ENCODE measurements around the gene SLK.

The SLK gene

DNA sequence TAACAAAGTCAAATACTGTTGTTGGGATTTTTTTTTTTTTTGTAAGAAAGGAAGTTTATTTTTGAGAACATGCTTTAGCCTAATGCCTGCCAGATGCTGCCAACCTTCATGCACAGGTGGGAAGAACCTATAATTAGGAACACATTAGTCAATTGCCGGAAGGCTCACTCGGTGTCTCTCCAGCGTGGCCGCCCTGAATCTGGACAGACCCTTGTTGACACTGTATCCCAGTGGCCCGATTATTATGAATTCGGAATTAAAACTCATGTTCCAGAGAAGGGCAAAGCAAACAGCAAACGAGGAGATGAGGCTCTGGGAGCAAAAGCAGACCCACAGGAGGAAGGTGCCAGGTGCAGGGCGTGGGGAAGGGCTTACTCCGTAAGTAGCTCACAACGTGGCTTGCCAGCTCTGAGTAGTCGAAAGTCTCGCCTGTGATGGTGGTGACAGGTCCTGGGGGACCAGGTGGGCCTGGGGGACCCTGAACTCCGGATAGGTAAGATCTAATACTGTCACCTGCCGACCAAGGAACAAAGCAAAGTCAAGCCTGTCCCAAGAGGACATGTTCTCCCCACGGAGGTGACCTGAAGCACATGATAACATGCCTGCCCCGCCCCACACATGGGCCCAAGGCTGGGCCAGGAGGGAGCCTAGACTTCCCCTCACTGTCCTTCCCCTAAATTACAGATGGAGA lies 70.5 kb downstream of the SLK start:
- Histone ChIP-seq H3K4me2 (ENCODE audit: low read length) (no peak overlapping the region), H3K27ac (no peak overlapping the region), H3K9me3 (ENCODE audit: control insufficient read depth, low read length) (no peaks in the 10 kb centered on the region), H3K36me3 (ENCODE audit: control insufficient read depth, insufficient read depth, low read length) (no peaks in the 10 kb centered on the region), H3K79me2 (no peaks in the 10 kb centered on the region), H3K4me1 (no peaks in the 10 kb centered on the region), H3K27me3 (ENCODE audit: control insufficient read depth, insufficient read depth, low read length) (no peaks in the 10 kb centered on the region), H3K4me3 (ENCODE audit: low read depth, low read length) (no peak overlapping the region), H3K9ac (no peak overlapping the region), H2AFZ (no peak overlapping the region)
- TF ChIP-seq, protein P1, sequence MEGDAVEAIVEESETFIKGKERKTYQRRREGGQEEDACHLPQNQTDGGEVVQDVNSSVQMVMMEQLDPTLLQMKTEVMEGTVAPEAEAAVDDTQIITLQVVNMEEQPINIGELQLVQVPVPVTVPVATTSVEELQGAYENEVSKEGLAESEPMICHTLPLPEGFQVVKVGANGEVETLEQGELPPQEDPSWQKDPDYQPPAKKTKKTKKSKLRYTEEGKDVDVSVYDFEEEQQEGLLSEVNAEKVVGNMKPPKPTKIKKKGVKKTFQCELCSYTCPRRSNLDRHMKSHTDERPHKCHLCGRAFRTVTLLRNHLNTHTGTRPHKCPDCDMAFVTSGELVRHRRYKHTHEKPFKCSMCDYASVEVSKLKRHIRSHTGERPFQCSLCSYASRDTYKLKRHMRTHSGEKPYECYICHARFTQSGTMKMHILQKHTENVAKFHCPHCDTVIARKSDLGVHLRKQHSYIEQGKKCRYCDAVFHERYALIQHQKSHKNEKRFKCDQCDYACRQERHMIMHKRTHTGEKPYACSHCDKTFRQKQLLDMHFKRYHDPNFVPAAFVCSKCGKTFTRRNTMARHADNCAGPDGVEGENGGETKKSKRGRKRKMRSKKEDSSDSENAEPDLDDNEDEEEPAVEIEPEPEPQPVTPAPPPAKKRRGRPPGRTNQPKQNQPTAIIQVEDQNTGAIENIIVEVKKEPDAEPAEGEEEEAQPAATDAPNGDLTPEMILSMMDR (IDR thresholded peaks at IDR 0.05): no peak

DNA sequence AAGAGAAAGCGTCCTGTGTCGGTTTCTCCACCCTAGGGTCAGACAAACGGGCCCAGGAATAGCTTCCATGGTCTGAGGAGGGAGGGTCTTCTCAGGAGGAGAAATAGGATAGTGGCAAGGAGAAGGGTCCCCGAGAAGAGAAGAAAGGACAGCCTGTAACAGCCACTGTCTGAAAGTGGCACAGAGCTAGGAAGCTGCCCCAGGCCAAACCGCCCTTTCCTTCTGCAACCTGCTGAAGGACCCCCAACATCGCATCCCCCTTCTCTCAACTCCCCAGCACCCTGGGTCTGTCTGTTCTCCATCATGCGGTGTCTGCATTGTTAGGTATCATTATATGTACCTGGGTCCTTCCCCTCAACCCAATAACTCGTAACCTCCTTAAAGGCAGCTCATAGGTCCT lies 71.6 kb downstream of the SLK start:
- no peaks in the 10 kb centered on the region for H3K4me1 ChIP-seq
- H2AFZ ChIP-seq: no peak overlapping the region
- H3K27me3 ChIP-seq (ENCODE audit: control insufficient read depth, insufficient read depth, low read length): no peaks in the 10 kb centered on the region
- no peak overlapping the region for H3K4me3 ChIP-seq (ENCODE audit: low read depth, low read length)
- no peak overlapping the region for H3K27ac ChIP-seq
- no peak overlapping the region for H3K9ac ChIP-seq
- no peaks in the 10 kb centered on the region for H3K79me2 ChIP-seq
- H3K4me2 ChIP-seq (ENCODE audit: low read length): no peak overlapping the region
- TF ChIP-seq, protein P1 (IDR thresholded peaks at IDR 0.05): no peak
- no peaks in the 10 kb centered on the region for H3K36me3 ChIP-seq (ENCODE audit: control insufficient read depth, insufficient read depth, low read length)
- no peaks in the 10 kb centered on the region for H3K9me3 ChIP-seq (ENCODE audit: control insufficient read depth, low read length)

DNA sequence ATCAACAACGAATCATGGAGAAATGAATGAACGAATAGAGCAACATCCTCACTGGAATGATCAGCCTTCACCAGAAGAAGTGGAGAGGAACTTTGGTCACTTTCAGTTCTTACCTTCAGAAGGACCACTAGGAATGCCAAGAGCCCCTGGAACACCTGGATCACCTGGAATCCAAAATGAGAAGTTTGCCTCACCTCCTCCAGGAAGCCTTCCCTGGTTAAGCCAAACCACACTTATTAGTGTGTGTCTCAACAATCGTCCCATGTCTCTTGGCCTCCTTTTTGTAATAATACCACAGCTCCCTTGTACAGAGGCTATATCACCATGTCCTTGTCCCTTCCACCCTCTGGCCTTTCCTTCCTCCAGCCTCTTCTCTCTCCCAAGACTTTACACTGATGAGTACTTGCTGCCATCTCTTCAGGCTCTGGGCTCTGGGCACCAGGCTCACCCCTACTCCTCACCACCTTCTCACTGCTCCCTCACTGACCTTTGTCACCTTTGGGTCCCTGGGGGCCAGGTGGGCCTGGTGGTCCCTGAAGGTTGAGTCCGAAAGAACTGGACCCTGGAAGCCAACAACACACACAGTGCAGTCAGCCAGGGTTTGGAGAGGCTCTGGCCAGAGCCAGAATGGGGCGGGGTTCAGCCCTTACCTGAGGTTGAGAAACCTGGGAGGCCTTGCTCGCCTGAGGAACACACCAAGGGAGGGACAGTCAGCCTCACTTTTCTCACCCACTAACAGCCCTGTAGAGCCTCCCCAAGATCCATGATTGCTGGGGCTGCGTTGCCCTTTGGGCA lies 72.2 kb downstream of the SLK start:
- Histone ChIP-seq H3K4me2 (ENCODE audit: low read length) (no peak overlapping the region), H3K4me1 (no peaks in the 10 kb centered on the region), H3K36me3 (ENCODE audit: control insufficient read depth, insufficient read depth, low read length) (no peaks in the 10 kb centered on the region), H3K9ac (no peak overlapping the region), H3K27me3 (ENCODE audit: control insufficient read depth, insufficient read depth, low read length) (no peaks in the 10 kb centered on the region), H3K4me3 (ENCODE audit: low read depth, low read length) (no peak overlapping the region), H3K9me3 (ENCODE audit: control insufficient read depth, low read length) (no peaks in the 10 kb centered on the region), H3K79me2 (no peaks in the 10 kb centered on the region), H3K27ac (no peak overlapping the region), H2AFZ (no peak overlapping the region)
- TF ChIP-seq, protein P1 (IDR thresholded peaks at IDR 0.05): no peak

DNA sequence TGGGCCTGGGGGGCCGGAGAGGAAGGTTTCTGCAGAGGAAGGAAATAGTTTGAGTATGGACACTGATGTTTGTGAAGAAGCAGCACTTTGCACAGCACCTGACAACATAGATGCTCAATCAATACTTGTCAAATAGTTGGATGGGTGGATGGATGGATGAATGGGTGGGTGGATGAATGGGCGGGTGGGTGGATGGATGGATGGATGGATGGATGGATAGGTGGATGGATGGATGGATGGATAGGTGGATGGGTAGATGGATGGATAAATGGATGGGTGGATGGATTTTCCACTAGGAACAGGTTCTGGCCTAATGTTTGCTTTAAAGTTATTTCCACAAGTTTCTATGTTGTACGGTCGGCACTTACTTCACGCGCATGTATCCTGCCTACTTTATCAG lies 73.4 kb downstream of the SLK start:
- Histone ChIP-seq H3K9ac (no peak overlapping the region), H3K4me3 (ENCODE audit: low read depth, low read length) (no peak overlapping the region), H3K4me2 (ENCODE audit: low read length) (no peak overlapping the region), H3K4me1 (no peaks in the 10 kb centered on the region), H3K36me3 (ENCODE audit: control insufficient read depth, insufficient read depth, low read length) (no peaks in the 10 kb centered on the region), H2AFZ (no peak overlapping the region), H3K79me2 (no peaks in the 10 kb centered on the region), H3K27me3 (ENCODE audit: control insufficient read depth, insufficient read depth, low read length) (no peaks in the 10 kb centered on the region), H3K27ac (no peak overlapping the region), H3K9me3 (ENCODE audit: control insufficient read depth, low read length) (no peaks in the 10 kb centered on the region)
- TF ChIP-seq, protein P1 (IDR thresholded peaks at IDR 0.05): no peak

Data from parathyroid adenoma (tissue), 2 donors.